DND-41 (cell line): ENCODE measurements around the gene DMC1.

ENCODE experiments used
- ATAC-seq: fragments of 200-7000 bp; cut with Tn5 transposase; 3 replicates; pipeline ENCODE4 v1.9.1; 2021; ENCODE audit warnings: low read depth; ENCODE audit not compliant: insufficient read depth
- DNase-seq: peaks from one replicate; pipeline ENCODE4 v3.0.0-alpha.2; 2020
- H2AFZ ChIP-seq: 2 replicates; pipeline ENCODE4 v1.6.0; 2012; ENCODE audit warnings: low read depth, low read length
- H3K27ac ChIP-seq: 2 replicates; pipeline ENCODE4 v1.5.1; 2012; ENCODE audit warnings: low read length, inconsistent platforms
- H3K27me3 ChIP-seq: fragments of 200-600 bp; sonication (generic); 2 replicates; pipeline ENCODE4 v1.6.0; 2012; ENCODE audit warnings: low read length, mild to moderate bottlenecking, inconsistent platforms; ENCODE audit not compliant: insufficient read depth, poor library complexity
- H3K36me3 ChIP-seq: 2 replicates; pipeline ENCODE4 v1.5.1; 2012; ENCODE audit warnings: low read length, inconsistent platforms; ENCODE audit not compliant: insufficient read depth
- H3K4me1 ChIP-seq: 2 replicates; pipeline ENCODE4 v1.5.1; 2012; ENCODE audit warnings: mild to moderate bottlenecking, low read length; ENCODE audit not compliant: insufficient read depth
- H3K4me2 ChIP-seq: 2 replicates; pipeline ENCODE4 v1.6.0; 2012; ENCODE audit warnings: mild to moderate bottlenecking, moderate library complexity, low read length, inconsistent platforms; ENCODE audit not compliant: insufficient read depth
- H3K4me3 ChIP-seq, 2 experiments: fragments of 200-600 bp in 1 of 2; shearing (Covaris generic) in 1 of 2; 2 replicates each; pipeline ENCODE4 v1.5.1; 2012 to 2016; ENCODE audit warnings: inconsistent platforms in 2 of 2, low read length in 2 of 2, mild to moderate bottlenecking in 2 of 2, low read depth in 1 of 2, moderate library complexity in 1 of 2
- H3K79me2 ChIP-seq: 2 replicates; pipeline ENCODE4 v1.6.0; 2012; ENCODE audit warnings: low read length, inconsistent platforms; ENCODE audit not compliant: insufficient read depth
- H3K9ac ChIP-seq: 2 replicates; pipeline ENCODE4 v1.6.0; 2012; ENCODE audit warnings: low read depth, mild to moderate bottlenecking, inconsistent platforms, low read length, moderate library complexity
- H3K9me3 ChIP-seq: 2 replicates; pipeline ENCODE4 v1.5.1; 2012; ENCODE audit warnings: low read length, moderate library complexity, mild to moderate bottlenecking, inconsistent platforms; ENCODE audit not compliant: insufficient read depth, severe bottlenecking
- H4K20me1 ChIP-seq: 2 replicates; pipeline ENCODE4 v1.6.0; 2012; ENCODE audit warnings: low read length; ENCODE audit not compliant: insufficient read depth
- EZH2 ChIP-seq: IDR thresholded peaks from 3 replicates; pipeline ENCODE4 v1.6.1; 2012; ENCODE audit warnings: borderline replicate concordance, low read depth, mild to moderate bottlenecking, moderate library complexity, low read length, inconsistent platforms; ENCODE audit not compliant: severe bottlenecking
- TF ChIP-seq, protein P1 (sequence below): IDR thresholded peaks from 2 replicates; pipeline ENCODE4 v1.5.1; 2012; ENCODE audit warnings: borderline replicate concordance, low read length, moderate library complexity, mild to moderate bottlenecking; ENCODE audit not compliant: poor library complexity, severe bottlenecking; ENCODE audit errors: extremely low read depth

DMC1 gene

DNA sequence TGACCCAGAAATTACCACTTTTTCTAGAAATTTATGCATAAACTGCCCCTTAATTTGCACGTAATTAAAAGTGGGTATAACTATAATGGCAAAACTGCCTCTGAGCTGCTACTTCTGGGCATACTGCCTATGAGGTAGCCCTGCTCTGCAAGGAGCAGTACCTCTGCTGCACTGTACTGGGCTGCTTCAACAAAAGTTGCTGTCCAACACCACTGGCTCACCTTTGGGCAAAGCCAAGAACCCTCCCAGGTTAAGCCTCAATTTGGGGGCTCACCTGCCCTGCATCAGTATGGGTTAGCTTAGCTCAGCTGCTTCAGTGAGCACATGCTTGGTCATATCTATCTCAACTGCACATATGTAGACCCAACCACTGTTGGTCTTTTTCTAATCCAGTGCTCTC is 4.5 kb downstream of the DMC1 start:
- H2AFZ ChIP-seq: no peak overlapping the region
- H3K27ac ChIP-seq: no peak overlapping the region
- H3K4me3 ChIP-seq: no peak overlapping the region
- H3K4me1 ChIP-seq: peaks cover 9% of the 10 kb centered on the region
- no peak for ATAC-seq
- no peaks in the 10 kb centered on the region for H3K9me3 ChIP-seq
- DNase-seq: no peak
- H3K27me3 ChIP-seq: no peaks in the 10 kb centered on the region
- H3K4me2 ChIP-seq: no peak overlapping the region
- no peaks in the 10 kb centered on the region for H3K79me2 ChIP-seq
- H3K36me3 ChIP-seq: no peaks in the 10 kb centered on the region
- H3K9ac ChIP-seq: no peak overlapping the region
- H4K20me1 ChIP-seq: no peaks in the 10 kb centered on the region
- TF ChIP-seq, protein P1, sequence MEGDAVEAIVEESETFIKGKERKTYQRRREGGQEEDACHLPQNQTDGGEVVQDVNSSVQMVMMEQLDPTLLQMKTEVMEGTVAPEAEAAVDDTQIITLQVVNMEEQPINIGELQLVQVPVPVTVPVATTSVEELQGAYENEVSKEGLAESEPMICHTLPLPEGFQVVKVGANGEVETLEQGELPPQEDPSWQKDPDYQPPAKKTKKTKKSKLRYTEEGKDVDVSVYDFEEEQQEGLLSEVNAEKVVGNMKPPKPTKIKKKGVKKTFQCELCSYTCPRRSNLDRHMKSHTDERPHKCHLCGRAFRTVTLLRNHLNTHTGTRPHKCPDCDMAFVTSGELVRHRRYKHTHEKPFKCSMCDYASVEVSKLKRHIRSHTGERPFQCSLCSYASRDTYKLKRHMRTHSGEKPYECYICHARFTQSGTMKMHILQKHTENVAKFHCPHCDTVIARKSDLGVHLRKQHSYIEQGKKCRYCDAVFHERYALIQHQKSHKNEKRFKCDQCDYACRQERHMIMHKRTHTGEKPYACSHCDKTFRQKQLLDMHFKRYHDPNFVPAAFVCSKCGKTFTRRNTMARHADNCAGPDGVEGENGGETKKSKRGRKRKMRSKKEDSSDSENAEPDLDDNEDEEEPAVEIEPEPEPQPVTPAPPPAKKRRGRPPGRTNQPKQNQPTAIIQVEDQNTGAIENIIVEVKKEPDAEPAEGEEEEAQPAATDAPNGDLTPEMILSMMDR: no peak
- no peak for TF ChIP-seq EZH2

GRCh38 chr22:38564669-38565068 is 5.3 kb downstream of the DMC1 start:
- TF ChIP-seq EZH2: no peak
- no peak overlapping the region for H3K4me3 ChIP-seq
- no peak overlapping the region for H3K27ac ChIP-seq
- ATAC-seq: no peak
- no peak overlapping the region for H3K9ac ChIP-seq
- no peak overlapping the region for H3K4me2 ChIP-seq
- no peak overlapping the region for H2AFZ ChIP-seq
- H3K36me3 ChIP-seq: no peaks in the 10 kb centered on the region
- H4K20me1 ChIP-seq: no peaks in the 10 kb centered on the region
- peaks cover 5% of the 10 kb centered on the region for H3K4me1 ChIP-seq
- no peaks in the 10 kb centered on the region for H3K79me2 ChIP-seq
- H3K27me3 ChIP-seq: no peaks in the 10 kb centered on the region
- no peaks in the 10 kb centered on the region for H3K9me3 ChIP-seq
- DNase-seq: no peak

- no peak overlapping the region for H3K4me3 ChIP-seq
Measured at GRCh38 chr22:38554281-38554680, 15.7 kb downstream of the DMC1 start.

DNA sequence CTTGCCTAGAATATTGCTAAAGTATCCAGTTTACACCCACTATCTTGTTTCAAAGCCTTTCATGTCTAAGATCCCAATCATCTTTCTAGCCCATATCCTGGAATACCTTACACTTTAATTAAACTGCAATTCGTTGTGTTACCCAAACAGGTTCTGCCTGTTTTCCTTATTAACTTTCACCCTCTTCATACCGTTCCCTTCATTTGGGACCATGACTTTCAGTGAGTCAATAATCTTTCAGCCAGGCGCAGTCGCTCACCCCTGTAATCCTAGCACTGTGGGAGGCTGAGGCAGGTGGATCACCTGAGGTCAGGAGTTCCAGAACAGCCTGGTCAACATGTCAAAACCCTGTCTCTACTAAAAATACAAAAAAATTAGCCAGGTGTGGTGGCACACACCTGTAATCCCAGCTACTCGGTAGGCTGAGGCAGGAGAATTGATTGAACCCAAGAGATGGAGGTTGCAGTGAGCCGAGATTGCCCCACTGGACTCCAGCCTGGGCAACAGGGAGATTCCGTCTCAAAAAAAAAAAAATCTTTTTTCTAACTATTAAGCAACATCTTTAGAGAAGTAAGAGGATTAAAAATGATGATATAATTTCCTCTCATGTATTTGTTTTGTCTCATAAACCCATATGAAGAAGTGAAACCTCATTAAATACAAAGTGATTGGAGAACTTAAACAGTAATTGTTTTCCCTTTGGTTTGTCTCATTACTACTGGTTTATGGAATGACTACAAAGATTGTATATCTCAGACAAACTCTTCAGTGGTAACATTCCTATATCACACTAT is 20.7 kb downstream of the DMC1 start:
- Histone ChIP-seq H3K4me1 (no peaks in the 10 kb centered on the region), H3K79me2 (no peaks in the 10 kb centered on the region), H3K9me3 (peaks cover under 1% of the 10 kb centered on the region), H3K27me3 (no peaks in the 10 kb centered on the region), H3K27ac (no peak overlapping the region), H3K4me2 (no peak overlapping the region), H2AFZ (no peak overlapping the region), H3K4me3 (no peak overlapping the region), H3K36me3 (no peaks in the 10 kb centered on the region), H4K20me1 (no peaks in the 10 kb centered on the region), H3K9ac (no peak overlapping the region)
- DNase-seq (no peak), ATAC-seq (no peak)
- TF ChIP-seq, protein P1: no peak
- TF ChIP-seq EZH2: no peak

More at GRCh38 chr22:38554281-38554680, 15.7 kb downstream of the DMC1 start:
- DNase-seq (no peak), ATAC-seq (no peak)
- no peaks in the 10 kb centered on the region for H3K36me3 ChIP-seq
- H3K27ac ChIP-seq: no peak overlapping the region
- H3K79me2 ChIP-seq: no peaks in the 10 kb centered on the region
- no peak overlapping the region for H3K4me2 ChIP-seq
- TF ChIP-seq EZH2: no peak
- TF ChIP-seq, protein P1: no peak
- H3K27me3 ChIP-seq: no peaks in the 10 kb centered on the region
- no peaks in the 10 kb centered on the region for H3K9me3 ChIP-seq
- H2AFZ ChIP-seq: no peak overlapping the region
- H3K9ac ChIP-seq: no peak overlapping the region
- no peaks in the 10 kb centered on the region for H3K4me1 ChIP-seq
- H4K20me1 ChIP-seq: no peaks in the 10 kb centered on the region
